ENCODE measurements around the gene CRTC3. TPM values are rescaled to one million over a fixed set of nuclear protein-coding genes. Genes with fewer than 3 reads are reported as not detected.

The CRTC3 gene
- total and polyA plus RNA-seq, 2 of the 4 experiments (the other 2 are of a cell fraction) = 4.7 to 14.8 TPM

- CTCF ChIA-PET = interaction anchor here (0.6 to 1.0 kb wide), 2 partner anchors 75 to 244 kb away, joined by 3 read pairs; no protein-coding TSS in a partner anchor
- H2BK120ac ChIP-seq (ENCODE audit: low read depth, low read length) = no peak overlapping the region
- H3K18ac ChIP-seq (ENCODE audit: low read depth, low read length) = no peak overlapping the region
- no TSS peak for BruUV-seq (replicated peaks)
- H3K23ac ChIP-seq (ENCODE audit: low read depth, low read length) = no peak overlapping the region
- no peak overlapping the region for H4K91ac ChIP-seq (ENCODE audit: insufficient read depth, low read depth, low read length)
- dilution Hi-C loops (cut with HindIII; ENCODE audit: low sequenced_read_pairs, unreplicated experiment) (no loop called here), intact Hi-C loops (cut with micrococcal nuclease) (no loop called here), in situ Hi-C loops (cut with MboI; ENCODE audit: low sequenced_read_pairs) (loop anchor here (5.0 to 10.0 kb wide), 2 partner anchors 53 to 245 kb away; no protein-coding TSS in a partner anchor)
- H2BK5ac ChIP-seq (ENCODE audit: low read depth, low read length, poor library complexity, severe bottlenecking) = no peak overlapping the region
- no peak overlapping the region for H3K14ac ChIP-seq (replicated peaks; ENCODE audit: low read depth, low read length)
- no peak overlapping the region for H3K9ac ChIP-seq (ENCODE audit: low read depth, low read length)
- H3K9me3 ChIP-seq (ENCODE audit: control insufficient read depth, insufficient read depth, low read length) = no peaks in the 10 kb centered on the region
- ATAC-seq (ENCODE audit: low read depth) = no peak
- H3K27me3 ChIP-seq (ENCODE audit: control insufficient read depth, insufficient read depth, low read length) = no peaks in the 10 kb centered on the region
- no peaks in the 10 kb centered on the region for H3K9me1 ChIP-seq (ENCODE audit: insufficient read depth, low read length)
- H3K27ac ChIP-seq (ENCODE audit: insufficient read depth, low read length) = no peak overlapping the region
- H3K56ac ChIP-seq (ENCODE audit: extremely low read depth, insufficient read depth, low read length) = no peak overlapping the region
- H3K36me3 ChIP-seq (ENCODE audit: control insufficient read depth, insufficient read depth, low read length) = peaks cover 43% of the 10 kb centered on the region
- H2BK20ac ChIP-seq (ENCODE audit: low read depth, low read length) = no peak overlapping the region
- no peak for DNase-seq
- no peak overlapping the region for H2AK9ac ChIP-seq (replicated peaks; ENCODE audit: low read depth, low read length, poor library complexity)
- no peak overlapping the region for H2AK5ac ChIP-seq (ENCODE audit: low read depth, low read length)
- H3K4me3 ChIP-seq (ENCODE audit: insufficient read depth, low read depth, low read length) = no peak overlapping the region
- H4K5ac ChIP-seq (ENCODE audit: low read depth, low read length) = no peak overlapping the region
- H4K20me1 ChIP-seq (ENCODE audit: insufficient read depth, low read length) = no peaks in the 10 kb centered on the region
- no peaks in the 10 kb centered on the region for H3K79me1 ChIP-seq (ENCODE audit: low read depth in 1 of 2, low read length in 2 of 2)
- no peak overlapping the region for H2AFZ ChIP-seq (replicated peaks; ENCODE audit: low read length, poor library complexity)
- POLR2A ChIA-PET (ENCODE audit: unreplicated experiment) = no interaction called here
- no peak overlapping the region for H3K4ac ChIP-seq (ENCODE audit: low read depth, low read length)
- no peaks in the 10 kb centered on the region for H3K4me1 ChIP-seq (ENCODE audit: control insufficient read depth, insufficient read depth, low read length)
- H2BK15ac ChIP-seq (ENCODE audit: low read depth, low read length) = no peak overlapping the region
- no peak overlapping the region for H4K8ac ChIP-seq (ENCODE audit: low read depth in 2 of 2, low read length in 2 of 2)
- no peak overlapping the region for H3K4me2 ChIP-seq (ENCODE audit: low read depth, low read length)
- WGBS, 2 experiments (ENCODE audit: extremely low coverage in 2 of 2, insufficient read length in 1 of 2) = 89% methylated on average over 7 of the region's 16 CpGs; no CpG with 5 or more reads in 1 of the 2 experiments
- TF ChIP-seq RAD21 (IDR thresholded peaks at IDR 0.05; ENCODE audit: low read length) (no peak), ELK1 (IDR thresholded peaks at IDR 0.05; ENCODE audit: borderline replicate concordance, low read depth, low read length) (no peak), RCOR1 (IDR thresholded peaks at IDR 0.05; ENCODE audit: insufficient replicate concordance, low read length) (no peak), USF2 (IDR thresholded peaks at IDR 0.05; ENCODE audit: low read depth, low read length) (no peak), RFX5 (IDR thresholded peaks at IDR 0.05; ENCODE audit: low read depth, low read length) (no peak), CHD1 (IDR thresholded peaks at IDR 0.05; ENCODE audit: low read depth, low read length) (no peak), SMC3 (IDR thresholded peaks at IDR 0.05; ENCODE audit: low read depth, low read length) (no peak), MAFK (IDR thresholded peaks at IDR 0.05; ENCODE audit: low read depth, low read length) (no peak), BHLHE40 (IDR thresholded peaks at IDR 0.05; ENCODE audit: low read depth, low read length) (no peak), POLR2A (IDR thresholded peaks at IDR 0.05; ENCODE audit: low read depth, low read length) (no peak), NFE2L2 (IDR thresholded peaks at IDR 0.05; ENCODE audit: low read depth, low read length) (no peak), CEBPB (IDR thresholded peaks at IDR 0.05; ENCODE audit: low read depth, low read length) (no peak), MAZ (IDR thresholded peaks at IDR 0.05; ENCODE audit: borderline replicate concordance, low read depth, low read length) (no peak), FOS (IDR thresholded peaks at IDR 0.05; ENCODE audit: low read depth, low read length) (no peak), MXI1 (IDR thresholded peaks at IDR 0.05; ENCODE audit: borderline replicate concordance, low read depth, low read length) (no peak)
Observed at GRCh38 chr15:90641581-90642463, 112.1 kb downstream of the CRTC3 start.
